Thyroid gland (tissue), 4 donors: ENCODE measurements around the gene CAPRIN1.

ENCODE experiments used
- POLR2A ChIP-seq, 2 donors: fragments of 450-650 bp; IDR thresholded peaks; one replicate each; pipeline ENCODE4 v1.6.1; 2017; ENCODE audit warnings: antibody characterized with exemption in 2 of 2, mild to moderate bottlenecking in 2 of 2, moderate library complexity in 1 of 2
- TF ChIP-seq, protein P1 (sequence below), 6 experiments: fragments of 200-600 bp in 3 of 6; fragments of 450-650 bp in 3 of 6; sonication (generic) in 3 of 6; IDR thresholded peaks; one replicate each; pipeline ENCODE4 v1.5.1; 2016 to 2019; ENCODE audit warnings: antibody characterized with exemption in 6 of 6, mild to moderate bottlenecking in 2 of 6, inconsistent platforms in 1 of 6, moderate library complexity in 1 of 6

DNA sequence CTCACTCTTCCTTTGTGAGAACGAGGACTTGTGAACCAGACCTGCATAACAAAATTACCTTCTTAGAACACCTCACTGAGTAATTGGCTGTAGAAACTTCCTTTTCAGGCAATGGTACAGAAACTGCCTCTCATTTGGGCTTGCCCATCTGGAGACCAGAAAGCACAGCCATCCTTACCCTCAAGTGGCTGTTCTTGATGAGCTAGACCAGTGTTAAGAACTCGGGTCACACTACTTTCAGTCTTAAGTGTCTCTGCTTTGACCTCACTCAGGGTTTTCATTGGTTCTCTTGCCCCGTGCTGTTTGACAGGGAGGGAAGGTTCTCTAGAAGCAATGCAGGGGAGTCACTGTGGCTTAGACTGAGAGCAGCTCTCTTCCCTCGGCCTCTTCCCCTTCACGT is 83.2 kb downstream of the CAPRIN1 start:
- TF ChIP-seq, protein P1, sequence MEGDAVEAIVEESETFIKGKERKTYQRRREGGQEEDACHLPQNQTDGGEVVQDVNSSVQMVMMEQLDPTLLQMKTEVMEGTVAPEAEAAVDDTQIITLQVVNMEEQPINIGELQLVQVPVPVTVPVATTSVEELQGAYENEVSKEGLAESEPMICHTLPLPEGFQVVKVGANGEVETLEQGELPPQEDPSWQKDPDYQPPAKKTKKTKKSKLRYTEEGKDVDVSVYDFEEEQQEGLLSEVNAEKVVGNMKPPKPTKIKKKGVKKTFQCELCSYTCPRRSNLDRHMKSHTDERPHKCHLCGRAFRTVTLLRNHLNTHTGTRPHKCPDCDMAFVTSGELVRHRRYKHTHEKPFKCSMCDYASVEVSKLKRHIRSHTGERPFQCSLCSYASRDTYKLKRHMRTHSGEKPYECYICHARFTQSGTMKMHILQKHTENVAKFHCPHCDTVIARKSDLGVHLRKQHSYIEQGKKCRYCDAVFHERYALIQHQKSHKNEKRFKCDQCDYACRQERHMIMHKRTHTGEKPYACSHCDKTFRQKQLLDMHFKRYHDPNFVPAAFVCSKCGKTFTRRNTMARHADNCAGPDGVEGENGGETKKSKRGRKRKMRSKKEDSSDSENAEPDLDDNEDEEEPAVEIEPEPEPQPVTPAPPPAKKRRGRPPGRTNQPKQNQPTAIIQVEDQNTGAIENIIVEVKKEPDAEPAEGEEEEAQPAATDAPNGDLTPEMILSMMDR (IDR thresholded peaks at IDR 0.05), result no peak
- TF ChIP-seq POLR2A (IDR thresholded peaks at IDR 0.05), result no peak
